ENCODE measurements around the gene KRT4.

DNA sequence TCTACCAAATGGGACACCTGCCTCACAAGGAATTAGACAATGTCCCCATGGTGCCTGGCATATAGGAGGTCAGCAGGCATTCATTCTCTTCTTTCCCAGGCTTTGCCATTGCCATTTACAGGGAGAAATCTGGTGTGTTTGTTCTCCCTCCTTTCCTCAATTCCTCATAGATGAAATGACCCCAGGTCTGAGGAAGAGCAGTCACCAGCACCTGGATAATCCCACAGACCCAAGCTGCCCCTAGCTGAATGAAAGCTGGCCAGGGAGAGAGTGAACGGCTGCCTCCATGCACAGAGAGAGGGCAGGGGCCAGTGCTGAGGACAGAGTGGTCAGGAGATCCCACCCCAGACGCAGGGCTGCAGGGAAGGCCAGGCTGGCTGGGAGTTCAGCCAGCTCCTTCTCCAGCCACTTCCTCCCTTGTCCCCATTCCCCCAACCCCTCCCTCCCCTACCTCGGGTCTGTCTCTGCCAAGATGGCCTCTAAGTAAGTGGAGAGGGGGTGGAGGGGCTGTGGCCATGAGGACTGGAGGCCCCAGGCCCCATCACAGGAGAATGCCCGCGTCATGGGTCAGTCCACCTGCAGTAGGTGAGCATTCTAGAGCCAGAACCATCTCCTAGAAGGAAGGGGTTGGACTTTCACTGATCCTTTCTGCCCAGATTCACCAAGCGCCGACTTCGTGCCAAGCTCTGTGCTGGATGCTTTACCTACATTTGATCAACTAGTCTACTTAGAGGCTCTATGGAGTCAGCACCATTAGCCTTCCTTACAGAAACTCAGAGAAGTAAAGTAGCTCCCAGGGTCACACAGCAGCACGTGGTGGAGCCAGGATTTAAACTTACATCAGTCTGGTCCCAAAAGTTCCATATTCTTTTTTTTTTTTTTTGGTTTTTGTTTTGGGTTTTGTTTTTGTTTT, 2.0 kb upstream of the KRT4 start:
- TF ChIP-seq, protein P1, sequence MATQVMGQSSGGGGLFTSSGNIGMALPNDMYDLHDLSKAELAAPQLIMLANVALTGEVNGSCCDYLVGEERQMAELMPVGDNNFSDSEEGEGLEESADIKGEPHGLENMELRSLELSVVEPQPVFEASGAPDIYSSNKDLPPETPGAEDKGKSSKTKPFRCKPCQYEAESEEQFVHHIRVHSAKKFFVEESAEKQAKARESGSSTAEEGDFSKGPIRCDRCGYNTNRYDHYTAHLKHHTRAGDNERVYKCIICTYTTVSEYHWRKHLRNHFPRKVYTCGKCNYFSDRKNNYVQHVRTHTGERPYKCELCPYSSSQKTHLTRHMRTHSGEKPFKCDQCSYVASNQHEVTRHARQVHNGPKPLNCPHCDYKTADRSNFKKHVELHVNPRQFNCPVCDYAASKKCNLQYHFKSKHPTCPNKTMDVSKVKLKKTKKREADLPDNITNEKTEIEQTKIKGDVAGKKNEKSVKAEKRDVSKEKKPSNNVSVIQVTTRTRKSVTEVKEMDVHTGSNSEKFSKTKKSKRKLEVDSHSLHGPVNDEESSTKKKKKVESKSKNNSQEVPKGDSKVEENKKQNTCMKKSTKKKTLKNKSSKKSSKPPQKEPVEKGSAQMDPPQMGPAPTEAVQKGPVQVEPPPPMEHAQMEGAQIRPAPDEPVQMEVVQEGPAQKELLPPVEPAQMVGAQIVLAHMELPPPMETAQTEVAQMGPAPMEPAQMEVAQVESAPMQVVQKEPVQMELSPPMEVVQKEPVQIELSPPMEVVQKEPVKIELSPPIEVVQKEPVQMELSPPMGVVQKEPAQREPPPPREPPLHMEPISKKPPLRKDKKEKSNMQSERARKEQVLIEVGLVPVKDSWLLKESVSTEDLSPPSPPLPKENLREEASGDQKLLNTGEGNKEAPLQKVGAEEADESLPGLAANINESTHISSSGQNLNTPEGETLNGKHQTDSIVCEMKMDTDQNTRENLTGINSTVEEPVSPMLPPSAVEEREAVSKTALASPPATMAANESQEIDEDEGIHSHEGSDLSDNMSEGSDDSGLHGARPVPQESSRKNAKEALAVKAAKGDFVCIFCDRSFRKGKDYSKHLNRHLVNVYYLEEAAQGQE (IDR thresholded peaks at IDR 0.05; ENCODE audit: unreplicated experiment): no peak
- TF ChIP-seq, protein P2, sequence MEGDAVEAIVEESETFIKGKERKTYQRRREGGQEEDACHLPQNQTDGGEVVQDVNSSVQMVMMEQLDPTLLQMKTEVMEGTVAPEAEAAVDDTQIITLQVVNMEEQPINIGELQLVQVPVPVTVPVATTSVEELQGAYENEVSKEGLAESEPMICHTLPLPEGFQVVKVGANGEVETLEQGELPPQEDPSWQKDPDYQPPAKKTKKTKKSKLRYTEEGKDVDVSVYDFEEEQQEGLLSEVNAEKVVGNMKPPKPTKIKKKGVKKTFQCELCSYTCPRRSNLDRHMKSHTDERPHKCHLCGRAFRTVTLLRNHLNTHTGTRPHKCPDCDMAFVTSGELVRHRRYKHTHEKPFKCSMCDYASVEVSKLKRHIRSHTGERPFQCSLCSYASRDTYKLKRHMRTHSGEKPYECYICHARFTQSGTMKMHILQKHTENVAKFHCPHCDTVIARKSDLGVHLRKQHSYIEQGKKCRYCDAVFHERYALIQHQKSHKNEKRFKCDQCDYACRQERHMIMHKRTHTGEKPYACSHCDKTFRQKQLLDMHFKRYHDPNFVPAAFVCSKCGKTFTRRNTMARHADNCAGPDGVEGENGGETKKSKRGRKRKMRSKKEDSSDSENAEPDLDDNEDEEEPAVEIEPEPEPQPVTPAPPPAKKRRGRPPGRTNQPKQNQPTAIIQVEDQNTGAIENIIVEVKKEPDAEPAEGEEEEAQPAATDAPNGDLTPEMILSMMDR (conservative IDR thresholded peaks at IDR 0.05; ENCODE audit: low read depth in 2 of 2): no peak
- TF ChIP-seq POLR2AphosphoS5 (IDR thresholded peaks at IDR 0.05; ENCODE audit: low read depth) (no peak), EZH2 (IDR thresholded peaks at IDR 0.05; ENCODE audit: low read depth, unreplicated experiment) (no peak), JUNB (IDR thresholded peaks at IDR 0.05; ENCODE audit: unreplicated experiment) (no peak), CREB1 (CRISPR knock-in tag; IDR thresholded peaks at IDR 0.05; ENCODE audit: low read depth) (no peak), EZH2phosphoT487 (IDR thresholded peaks at IDR 0.05; ENCODE audit: unreplicated experiment) (no peak)
